ENCODE data around the gene TUBD1.

DNA sequence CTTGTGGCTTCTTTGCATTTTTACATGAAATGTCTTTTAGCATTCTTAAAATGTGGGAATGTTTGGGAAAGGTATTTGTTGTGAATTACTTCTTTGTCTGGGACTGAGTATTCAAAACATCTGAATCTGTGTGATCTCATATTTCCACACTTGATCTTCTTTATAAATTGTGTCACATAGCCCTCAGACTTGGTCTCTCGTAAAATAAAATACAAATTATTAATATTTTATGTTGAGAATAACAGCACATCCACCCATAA lies 81.9 kb downstream of the TUBD1 start:
- no peak for TF ChIP-seq EZH2 (IDR thresholded peaks at IDR 0.05; ENCODE audit: borderline replicate concordance, insufficient read depth, low read depth, low read length, poor library complexity, severe bottlenecking)
- TF ChIP-seq, protein P1, sequence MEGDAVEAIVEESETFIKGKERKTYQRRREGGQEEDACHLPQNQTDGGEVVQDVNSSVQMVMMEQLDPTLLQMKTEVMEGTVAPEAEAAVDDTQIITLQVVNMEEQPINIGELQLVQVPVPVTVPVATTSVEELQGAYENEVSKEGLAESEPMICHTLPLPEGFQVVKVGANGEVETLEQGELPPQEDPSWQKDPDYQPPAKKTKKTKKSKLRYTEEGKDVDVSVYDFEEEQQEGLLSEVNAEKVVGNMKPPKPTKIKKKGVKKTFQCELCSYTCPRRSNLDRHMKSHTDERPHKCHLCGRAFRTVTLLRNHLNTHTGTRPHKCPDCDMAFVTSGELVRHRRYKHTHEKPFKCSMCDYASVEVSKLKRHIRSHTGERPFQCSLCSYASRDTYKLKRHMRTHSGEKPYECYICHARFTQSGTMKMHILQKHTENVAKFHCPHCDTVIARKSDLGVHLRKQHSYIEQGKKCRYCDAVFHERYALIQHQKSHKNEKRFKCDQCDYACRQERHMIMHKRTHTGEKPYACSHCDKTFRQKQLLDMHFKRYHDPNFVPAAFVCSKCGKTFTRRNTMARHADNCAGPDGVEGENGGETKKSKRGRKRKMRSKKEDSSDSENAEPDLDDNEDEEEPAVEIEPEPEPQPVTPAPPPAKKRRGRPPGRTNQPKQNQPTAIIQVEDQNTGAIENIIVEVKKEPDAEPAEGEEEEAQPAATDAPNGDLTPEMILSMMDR (IDR thresholded peaks at IDR 0.05), result no peak
